NOMO-1 (cell line): Measurements from ENCODE around the gene MDN1.
"Not testable (repeated sequence)": the region's sequence is repeated elsewhere in the genome, so short reads cannot be mapped to it uniquely, and the experiment has no call there.

Experiments
- DNase-seq, 2 experiments: peaks; one replicate each; lab custom pipeline; 2025; ENCODE audit not compliant: unreplicated experiment in 2 of 2; lab: John Stamatoyannopoulos, UW

Gene MDN1

DNA sequence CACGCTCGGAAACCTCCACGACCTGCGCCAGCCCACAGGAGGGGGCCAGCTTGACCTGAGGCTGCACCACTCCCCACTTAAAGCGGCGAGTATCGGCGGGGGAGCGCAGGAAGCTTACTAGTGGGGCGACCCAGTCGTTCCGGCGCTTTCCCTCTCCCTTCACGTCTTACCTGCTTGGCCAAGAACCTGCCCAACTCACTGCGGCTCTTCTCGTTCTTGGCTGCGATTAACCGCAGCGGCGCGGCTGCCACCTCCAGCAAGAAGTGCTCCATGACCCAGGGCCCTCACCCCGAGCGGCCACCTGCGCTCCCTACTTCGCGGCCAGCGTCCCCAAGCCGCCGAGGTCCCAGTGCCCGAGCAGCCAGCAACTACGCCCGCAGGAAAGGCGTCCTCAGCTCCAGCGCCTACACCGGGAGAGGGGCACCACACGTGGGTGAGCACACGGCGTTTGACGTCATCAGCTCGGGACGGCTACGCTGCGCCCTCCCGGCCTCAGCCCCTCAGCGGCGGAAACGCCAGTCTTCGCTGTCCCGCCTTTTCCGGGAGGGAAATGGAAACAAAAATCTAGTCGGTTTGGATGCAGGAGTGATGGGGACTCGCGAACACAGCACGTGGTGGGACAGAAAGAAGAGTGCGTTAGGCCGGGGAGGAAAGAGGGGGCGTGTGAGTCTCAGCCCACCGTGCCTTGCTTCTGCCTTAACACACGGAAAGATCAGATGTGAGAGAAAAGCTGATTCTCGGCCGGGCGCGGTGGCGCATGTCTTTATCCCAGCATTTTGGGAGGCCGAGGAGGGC lies at the start of gene MDN1:
MDN1 (minus strand) TSS at position 459 of the 795 bp plus-strand sequence; CDS start at position 272, 187 bp downstream.
- DNase-seq, result peak; percentile 92 to 93

- DNase-seq, result no peak
Measured at GRCh38 chr6:89866024-89866678, 46.6 kb upstream of the MDN1 start.

GRCh38 chr6:89862698-89863097 lies 43.1 kb upstream of the MDN1 start:
- DNase-seq, result no peak

- DNase-seq, result no peak
Measured at GRCh38 chr6:89862273-89862672, 42.7 kb upstream of the MDN1 start.

DNA sequence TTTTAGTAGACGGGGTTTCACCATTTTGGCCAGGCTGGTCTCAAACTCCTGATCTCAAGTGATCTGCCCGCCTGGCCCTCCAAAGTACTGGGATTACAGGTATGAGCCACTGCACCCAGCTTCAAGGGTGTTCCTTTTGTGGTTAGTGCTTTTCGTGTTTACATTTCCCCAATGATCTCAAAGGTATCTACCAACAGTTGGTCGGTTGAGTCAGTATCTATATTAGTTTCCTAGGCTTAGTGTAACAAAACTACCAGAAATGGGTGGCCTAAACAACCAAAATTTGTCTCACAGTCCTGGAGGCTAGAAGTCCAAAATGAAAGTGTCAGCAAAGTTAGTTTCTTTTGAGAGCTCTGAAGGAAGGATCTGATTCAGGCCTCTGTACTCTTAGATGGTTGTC lies 40.1 kb upstream of the MDN1 start:
- DNase-seq, result no peak

- DNase-seq, result peak in 1 of 2 experiments; percentile 20
Measured at GRCh38 chr6:89858041-89858440, 38.4 kb upstream of the MDN1 start.

- DNase-seq, result no peak
Measured at GRCh38 chr6:89853068-89853467, 33.5 kb upstream of the MDN1 start.

- not testable (repeated sequence) for DNase-seq
Measured at GRCh38 chr6:89847513-89847912, 27.9 kb upstream of the MDN1 start.

DNA sequence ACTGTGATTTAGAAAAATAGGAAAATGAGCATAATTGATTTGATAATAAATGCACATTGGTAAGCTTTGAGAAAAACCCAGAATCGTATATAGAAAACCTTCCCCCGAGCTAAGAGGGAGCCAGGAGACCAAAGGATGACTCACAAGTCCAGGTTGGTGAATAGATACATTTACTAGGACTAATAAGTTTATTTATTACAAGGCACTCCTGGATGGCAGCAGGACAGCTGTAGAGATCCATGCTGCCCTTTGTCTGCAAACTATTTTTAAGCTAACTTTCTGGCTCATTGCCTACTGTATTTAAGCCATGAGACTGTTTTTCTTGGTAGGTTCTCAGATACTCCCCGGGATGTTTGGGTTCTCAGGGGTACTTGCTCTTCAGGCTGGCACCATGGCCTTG lies 23.5 kb upstream of the MDN1 start:
- DNase-seq, result no peak

GRCh38 chr6:89842228-89842627 lies 22.6 kb upstream of the MDN1 start:
- DNase-seq, result no peak

DNA sequence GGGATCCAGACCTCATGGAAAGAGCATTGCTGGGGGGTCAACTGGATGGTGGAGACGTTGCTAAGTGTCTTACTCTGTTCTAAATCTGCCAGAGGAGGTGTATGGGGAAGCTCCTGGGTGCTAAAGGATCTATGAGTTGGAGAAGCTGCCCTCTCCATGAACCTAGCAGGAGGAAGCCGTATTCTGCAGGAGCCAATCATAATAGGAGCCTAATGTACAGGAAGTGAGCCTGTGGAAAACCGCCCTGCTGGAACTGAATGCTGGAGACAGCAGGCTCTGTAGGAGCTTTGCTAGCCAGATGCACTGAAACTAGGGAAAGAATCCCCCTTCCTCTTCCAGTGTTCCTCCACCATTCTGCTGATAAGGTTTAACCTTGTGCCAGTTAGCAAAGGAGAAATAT lies 20.9 kb upstream of the MDN1 start:
- DNase-seq, result no peak

GRCh38 chr6:89836639-89837222 lies 17.1 kb upstream of the MDN1 start:
- DNase-seq, result no peak

GRCh38 chr6:89834884-89835792 lies 15.5 kb upstream of the MDN1 start:
- no peak for DNase-seq

DNA sequence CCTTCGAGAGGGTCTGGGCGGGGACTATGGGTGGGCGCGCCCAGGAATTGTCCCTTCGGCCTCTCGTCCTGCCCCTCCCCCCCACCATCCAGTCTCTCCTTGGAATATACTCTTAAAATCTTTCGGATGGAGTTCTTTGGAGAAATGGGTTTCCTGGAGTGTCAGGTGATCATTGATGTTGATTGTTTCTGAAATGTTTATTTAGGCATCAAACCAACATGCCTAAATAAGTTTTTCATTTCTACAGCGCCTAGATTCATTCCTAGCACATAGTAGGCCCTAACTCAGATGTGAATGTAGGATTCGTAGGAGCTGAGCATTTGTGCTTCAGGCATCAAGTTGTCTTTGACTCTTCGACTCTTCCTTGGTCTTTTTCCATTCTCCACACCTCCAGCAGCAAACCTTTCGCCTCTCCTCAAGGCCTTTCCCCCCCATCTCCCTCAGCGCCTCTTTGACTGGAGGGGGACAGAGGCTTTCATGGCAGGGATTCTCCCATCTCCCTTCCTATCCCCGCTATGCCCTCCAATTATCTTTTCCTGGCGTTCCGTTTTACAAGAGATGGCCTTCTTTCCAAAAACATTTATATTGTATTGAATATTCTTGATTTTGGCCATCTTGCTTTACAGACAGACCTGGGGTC lies 10.7 kb upstream of the MDN1 start:
- no peak for DNase-seq

- peak; percentile 98 to 100 for DNase-seq
Measured at GRCh38 chr6:89829472-89830169, 10.0 kb upstream of the MDN1 start, which contains the start of gene CASP8AP2. TSS of gene CASP8AP2 (plus strand) at chr6:89829880.

- DNase-seq, result peak; percentile 56 to 77
Measured at GRCh38 chr6:89828988-89829471, 9.4 kb upstream of the MDN1 start.

- DNase-seq, result not testable (repeated sequence)
Measured at GRCh38 chr6:89828475-89828987, 8.9 kb upstream of the MDN1 start.

DNA sequence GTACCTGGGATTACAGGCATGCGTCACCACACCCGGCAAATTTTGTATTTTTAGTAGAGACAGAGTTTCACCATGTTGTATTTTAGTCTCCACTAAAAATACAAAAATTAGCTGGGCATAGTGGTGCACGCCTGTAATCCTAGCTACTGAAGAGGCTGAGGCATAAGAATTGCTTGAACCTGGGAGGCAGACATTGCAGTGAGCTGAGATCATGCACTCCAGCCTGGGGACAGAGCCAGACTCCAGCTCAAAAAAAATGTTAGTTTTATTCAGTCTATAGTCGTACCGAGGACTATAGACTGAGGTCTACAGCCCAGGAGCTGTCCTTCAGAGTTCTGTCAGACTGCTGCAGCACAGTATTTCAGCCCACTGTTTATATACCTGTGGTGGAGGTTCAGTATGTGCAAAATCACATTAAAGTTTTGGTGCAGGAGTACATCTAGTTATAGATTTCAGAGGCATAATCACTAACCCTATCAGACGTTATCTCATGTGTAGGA lies 6.5 kb upstream of the MDN1 start:
- no peak for DNase-seq

DNA sequence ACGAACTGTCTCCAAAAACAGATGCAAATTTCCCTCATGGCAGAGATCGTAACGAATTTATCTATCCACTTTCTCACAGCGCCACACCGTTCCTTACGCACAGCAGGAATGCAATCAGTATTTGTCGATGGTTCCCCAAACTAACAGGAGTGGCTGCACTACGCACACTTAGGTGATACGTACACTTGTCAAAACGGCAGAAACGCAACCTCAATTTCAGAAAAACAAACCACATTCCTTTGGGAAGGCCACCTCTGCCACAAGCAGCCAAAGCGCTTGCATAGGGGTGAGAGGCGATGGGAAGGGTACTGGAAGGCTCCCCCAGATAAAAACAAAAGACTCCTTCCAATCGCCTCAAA lies 638 bp downstream of the MDN1 start:
- DNase-seq, result peak; percentile 36 to 46
